ENCODE results near the gene TNFRSF8. TPM values are rescaled to one million over a fixed set of nuclear protein-coding genes. Genes with fewer than 3 reads are reported as not detected.

The TNFRSF8 gene
- total RNA-seq, 4 donors from 2014 or later: 0.26 to 2.4 (median 0.85) TPM

DNA sequence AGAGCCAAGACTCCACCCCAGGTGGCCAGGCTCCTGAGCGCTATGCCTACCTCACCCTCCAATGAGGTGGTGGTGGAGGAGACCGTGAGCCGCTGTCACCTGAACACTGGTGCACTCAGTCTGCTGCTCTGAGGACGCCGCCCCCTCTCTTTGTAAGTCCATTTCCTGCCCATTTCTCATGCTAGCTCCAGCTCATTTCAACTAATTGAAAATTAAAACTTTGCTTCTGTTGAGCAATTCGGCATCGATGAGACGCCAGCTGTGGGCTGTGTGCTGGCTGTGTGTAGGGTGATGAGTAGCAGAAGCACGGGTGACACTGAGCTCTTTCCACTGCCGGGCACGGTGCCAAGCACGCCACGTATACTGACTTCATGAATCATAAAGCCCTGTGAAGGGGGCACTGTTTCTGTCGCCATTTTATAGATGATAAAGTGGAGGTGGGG lies 114.9 kb downstream of the TNFRSF8 start:
- intact Hi-C loops (cut with DNase I; ENCODE audit: low total_unique reads): no loop called here
- H3K9me3 ChIP-seq: no peaks in the 10 kb centered on the region
- H3K36me3 ChIP-seq: no peaks in the 10 kb centered on the region
- peak overlapping the region; percentile 83 to 90 for H3K27ac ChIP-seq
- H3K27me3 ChIP-seq: no peaks in the 10 kb centered on the region
- TF ChIP-seq, protein P1, sequence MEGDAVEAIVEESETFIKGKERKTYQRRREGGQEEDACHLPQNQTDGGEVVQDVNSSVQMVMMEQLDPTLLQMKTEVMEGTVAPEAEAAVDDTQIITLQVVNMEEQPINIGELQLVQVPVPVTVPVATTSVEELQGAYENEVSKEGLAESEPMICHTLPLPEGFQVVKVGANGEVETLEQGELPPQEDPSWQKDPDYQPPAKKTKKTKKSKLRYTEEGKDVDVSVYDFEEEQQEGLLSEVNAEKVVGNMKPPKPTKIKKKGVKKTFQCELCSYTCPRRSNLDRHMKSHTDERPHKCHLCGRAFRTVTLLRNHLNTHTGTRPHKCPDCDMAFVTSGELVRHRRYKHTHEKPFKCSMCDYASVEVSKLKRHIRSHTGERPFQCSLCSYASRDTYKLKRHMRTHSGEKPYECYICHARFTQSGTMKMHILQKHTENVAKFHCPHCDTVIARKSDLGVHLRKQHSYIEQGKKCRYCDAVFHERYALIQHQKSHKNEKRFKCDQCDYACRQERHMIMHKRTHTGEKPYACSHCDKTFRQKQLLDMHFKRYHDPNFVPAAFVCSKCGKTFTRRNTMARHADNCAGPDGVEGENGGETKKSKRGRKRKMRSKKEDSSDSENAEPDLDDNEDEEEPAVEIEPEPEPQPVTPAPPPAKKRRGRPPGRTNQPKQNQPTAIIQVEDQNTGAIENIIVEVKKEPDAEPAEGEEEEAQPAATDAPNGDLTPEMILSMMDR (IDR thresholded peaks at IDR 0.05): no peak
- TF ChIP-seq POLR2A (IDR thresholded peaks at IDR 0.05): no peak
- peaks cover 0 to 11% of the 10 kb centered on the region in 2 donors for H3K4me1 ChIP-seq
- no peak overlapping the region for H3K4me3 ChIP-seq
- DNase-seq: peak; percentile 72 to 81

DNA sequence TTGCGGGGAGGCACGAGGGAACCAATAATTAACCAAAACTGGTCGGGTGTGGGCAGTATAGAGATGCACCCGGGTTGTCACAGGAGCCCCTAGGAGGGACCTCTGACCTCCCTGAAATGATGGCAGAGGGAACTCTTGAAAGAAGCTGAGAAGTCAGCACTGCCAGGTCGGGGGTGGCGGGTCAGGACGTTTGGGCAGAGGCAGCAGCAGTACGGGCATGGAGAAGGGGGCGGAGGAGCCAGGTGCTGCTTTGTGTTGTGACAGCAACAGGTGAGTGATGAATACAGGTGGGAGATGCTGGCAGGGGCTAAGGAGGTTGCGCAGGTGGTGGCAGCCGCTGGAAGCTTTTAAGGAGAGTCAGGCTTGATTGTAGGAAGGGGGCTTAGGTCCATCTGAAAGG lies 115.4 kb downstream of the TNFRSF8 start:
- Histone ChIP-seq H3K4me3 (no peak overlapping the region), H3K27me3 (no peaks in the 10 kb centered on the region), H3K36me3 (no peaks in the 10 kb centered on the region), H3K27ac (peak overlapping the region; percentile 83 to 90), H3K4me1 (peaks cover 0 to 11% of the 10 kb centered on the region in 2 donors), H3K9me3 (no peaks in the 10 kb centered on the region)
- TF ChIP-seq, protein P1 (IDR thresholded peaks at IDR 0.05): no peak
- no peak for TF ChIP-seq POLR2A (IDR thresholded peaks at IDR 0.05)
- intact Hi-C loops (cut with DNase I; ENCODE audit: low total_unique reads): no loop called here
- DNase-seq: no peak

DNA sequence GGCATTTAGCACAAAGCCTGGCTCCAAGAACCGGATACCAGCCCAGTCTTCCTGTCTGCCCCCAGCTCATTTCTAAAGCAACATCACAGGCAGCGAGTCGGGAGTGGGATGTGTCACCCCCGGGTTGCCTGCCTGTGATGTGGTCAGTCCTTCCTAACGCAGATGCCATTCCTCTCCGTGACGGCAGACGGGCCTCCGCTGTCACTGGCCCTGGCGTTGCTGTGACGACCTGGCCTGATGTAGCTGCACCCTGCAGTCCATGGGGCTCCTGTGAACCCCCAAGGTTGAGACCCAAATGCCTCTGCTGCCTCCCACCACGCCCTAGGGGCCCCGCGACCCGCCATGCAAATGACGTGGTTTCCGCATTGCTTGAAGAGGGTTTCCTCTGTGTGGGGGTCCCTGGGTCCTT lies 116.0 kb downstream of the TNFRSF8 start:
- intact Hi-C loops (cut with DNase I; ENCODE audit: low total_unique reads): no loop called here
- peak in 1 of 2 donors; percentile 48 for DNase-seq
- TF ChIP-seq, protein P1 (IDR thresholded peaks at IDR 0.05): no peak
- no peak for TF ChIP-seq POLR2A (IDR thresholded peaks at IDR 0.05)
- H3K4me3 ChIP-seq: no peak overlapping the region
- peaks cover 0 to 11% of the 10 kb centered on the region in 2 donors for H3K4me1 ChIP-seq
- H3K9me3 ChIP-seq: no peaks in the 10 kb centered on the region
- no peaks in the 10 kb centered on the region for H3K27me3 ChIP-seq
- H3K27ac ChIP-seq: peak overlapping the region; percentile 83 to 90
- no peaks in the 10 kb centered on the region for H3K36me3 ChIP-seq

DNA sequence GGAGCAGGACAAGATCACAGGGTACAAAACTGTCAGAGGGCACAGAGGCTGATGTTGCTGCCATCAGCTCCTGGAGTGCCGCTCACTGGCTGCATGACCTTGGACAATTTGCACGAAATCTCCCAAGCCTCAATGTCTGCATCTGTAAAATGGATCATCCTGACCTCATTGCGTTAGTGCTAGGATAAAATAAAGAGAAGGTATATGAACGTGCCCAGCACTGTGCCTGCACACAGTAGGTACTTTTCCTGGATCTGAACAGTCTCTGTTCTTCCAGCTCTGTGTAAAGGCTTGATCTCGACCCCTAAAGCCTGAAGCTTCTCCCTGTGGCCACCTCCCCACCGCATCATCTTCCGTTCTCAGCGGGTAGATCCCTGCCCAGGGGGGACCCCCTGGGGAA lies 116.6 kb downstream of the TNFRSF8 start:
- Histone ChIP-seq H3K4me1 (peaks cover 0 to 15% of the 10 kb centered on the region in 2 donors), H3K36me3 (no peaks in the 10 kb centered on the region), H3K27me3 (no peaks in the 10 kb centered on the region), H3K9me3 (no peaks in the 10 kb centered on the region), H3K27ac (peak overlapping the region; percentile 83 to 90), H3K4me3 (no peak overlapping the region)
- no peak for TF ChIP-seq POLR2A (IDR thresholded peaks at IDR 0.05)
- TF ChIP-seq, protein P1 (IDR thresholded peaks at IDR 0.05): no peak
- intact Hi-C loops (cut with DNase I; ENCODE audit: low total_unique reads): no loop called here
- no peak for DNase-seq

DNA sequence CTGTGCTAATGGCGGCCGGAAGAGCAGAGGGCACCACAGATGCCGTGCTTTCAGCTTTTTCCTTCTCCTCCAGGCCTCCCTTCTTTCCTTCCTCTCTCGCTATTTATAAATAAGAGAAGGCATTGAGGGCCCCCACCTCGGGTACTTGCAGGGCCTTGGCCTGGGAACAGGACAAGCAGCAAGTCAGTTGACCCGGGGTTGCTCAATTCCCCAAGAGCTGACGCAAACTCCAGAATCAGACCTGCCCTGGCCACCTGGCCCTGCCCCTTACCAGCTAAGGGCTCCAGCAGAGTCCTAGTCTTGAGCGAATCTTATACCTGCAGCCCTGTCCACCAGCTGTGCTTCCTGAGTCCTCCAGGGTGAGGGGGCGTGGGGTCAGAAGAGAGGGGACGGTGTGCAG lies 117.2 kb downstream of the TNFRSF8 start:
- no peaks in the 10 kb centered on the region for H3K36me3 ChIP-seq
- peak; percentile 56 to 68 for DNase-seq
- peak overlapping the region; percentile 83 to 90 for H3K27ac ChIP-seq
- H3K9me3 ChIP-seq: no peaks in the 10 kb centered on the region
- TF ChIP-seq POLR2A (IDR thresholded peaks at IDR 0.05): no peak
- TF ChIP-seq, protein P1 (IDR thresholded peaks at IDR 0.05): no peak
- intact Hi-C loops (cut with DNase I; ENCODE audit: low total_unique reads): no loop called here
- H3K4me3 ChIP-seq: no peak overlapping the region
- H3K4me1 ChIP-seq: peaks cover 0 to 22% of the 10 kb centered on the region in 2 donors
- no peaks in the 10 kb centered on the region for H3K27me3 ChIP-seq
